Measurements from ENCODE around the gene MCUR1. TPM values are rescaled to one million over a fixed set of nuclear protein-coding genes. Genes with fewer than 3 reads are reported as not detected.

The MCUR1 gene
- total and polyA plus RNA-seq, 2 of the 13 experiments (the other 11 are each of a cell fraction or from before 2014, with no cell fraction given), result 8.0 to 29.6 TPM

- in situ Hi-C loops (cut with HindIII; ENCODE audit: extremely low pct_ligation_motif_present, low pct_unique_long_range_greater_than_20kb), result no loop called here
- no peak overlapping the region for H2AFZ ChIP-seq (ENCODE audit: low read length)
- H3K27me3 ChIP-seq (ENCODE audit: control insufficient read depth in 1 of 2, insufficient read depth in 2 of 2, low read length in 2 of 2), result no peaks in the 10 kb centered on the region; a peak in 1 of 5 replicates
- TF ChIP-seq HHEX (CRISPR knock-in tag; IDR thresholded peaks at IDR 0.05), result no peak
- TF ChIP-seq MXI1 (IDR thresholded peaks at IDR 0.05; ENCODE audit: borderline replicate concordance, low read depth, low read length), result no peak
- TF ChIP-seq AGO1 (IDR thresholded peaks at IDR 0.05; ENCODE audit: low read depth, low read length, poor library complexity, severe bottlenecking), result no peak
- TF ChIP-seq ZSCAN29 (CRISPR knock-in tag; conservative IDR thresholded peaks at IDR 0.05), result no peak
- TF ChIP-seq HNF4A (CRISPR knock-in tag; IDR thresholded peaks at IDR 0.05), result no peak
- no peak for TF ChIP-seq MED1 (CRISPR knock-in tag; IDR thresholded peaks at IDR 0.05)
- BruUV-seq (replicated peaks), result no TSS peak
- ATAC-seq, result no peak
- H3K79me2 ChIP-seq (ENCODE audit: insufficient read depth, low read length), result no peaks in the 10 kb centered on the region
- ChIA-PET CTCF (ENCODE audit: low intra/inter-chr PET ratio, low total read pairs) (no interaction called here), POLR2A (no interaction called here)
- FAIRE-seq, result no peak
- no peak overlapping the region for H3K9ac ChIP-seq (ENCODE audit: insufficient read depth, low read depth, low read length)
- H4K20me1 ChIP-seq (ENCODE audit: insufficient read depth, low read length), result no peaks in the 10 kb centered on the region
- no peaks in the 10 kb centered on the region for H3K9me3 ChIP-seq (ENCODE audit: low read length)
- H3K36me3 ChIP-seq (replicated peaks in 1 of 2; ENCODE audit: control insufficient read depth in 1 of 2, insufficient read depth in 2 of 2, low read length in 2 of 2), result no peaks in the 10 kb centered on the region
- H3K27ac ChIP-seq (ENCODE audit: extremely low read length, insufficient read depth, low read length), result no peak overlapping the region
- H3K4me3 ChIP-seq (replicated peaks in 1 of 3; ENCODE audit: insufficient read depth in 1 of 3, low read depth in 2 of 3, low read length in 3 of 3), result no peak overlapping the region
- peaks cover 6% of the 10 kb centered on the region for H3K4me1 ChIP-seq (ENCODE audit: insufficient read depth, low read length)
- intact Hi-C loops (cut with micrococcal nuclease; ENCODE audit: unreplicated experiment), result no loop called here
- WGBS (ENCODE audit: low lambda C conversion rate), result 42% methylated on average over 5 of the region's 5 CpGs
- H3K4me2 ChIP-seq (ENCODE audit: low read depth, low read length), result no peak overlapping the region
- no peak for DNase-seq (ENCODE audit: low spot score)
Measured at GRCh38 chr6:13841936-13842335, 27.6 kb upstream of the MCUR1 start.

DNA sequence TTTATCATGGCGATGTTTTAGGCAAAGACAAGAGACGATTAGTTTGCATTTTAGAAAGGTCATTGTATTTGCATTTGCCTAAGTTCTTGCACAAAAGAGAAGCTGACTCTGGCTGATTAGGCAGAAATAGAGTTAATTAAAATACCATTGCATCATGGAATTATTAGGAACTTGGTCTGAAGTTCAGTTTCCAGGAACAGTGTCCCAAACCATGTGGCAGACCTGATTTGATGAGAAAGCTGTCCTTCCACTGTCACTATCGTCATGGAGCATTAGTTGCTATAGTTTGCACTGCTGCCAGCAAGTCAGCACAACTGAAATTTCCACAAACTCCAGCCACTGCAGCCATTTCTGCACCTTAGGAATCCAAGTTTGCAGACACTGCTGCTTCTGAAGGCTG, 24.3 kb upstream of the MCUR1 start:
- Histone ChIP-seq H3K27ac (ENCODE audit: extremely low read length, insufficient read depth, low read length) (no peak overlapping the region), H3K4me2 (ENCODE audit: low read depth, low read length) (no peak overlapping the region), H3K4me3 (replicated peaks in 1 of 3; ENCODE audit: insufficient read depth in 1 of 3, low read depth in 2 of 3, low read length in 3 of 3) (no peak overlapping the region), H2AFZ (ENCODE audit: low read length) (no peak overlapping the region), H3K4me1 (ENCODE audit: insufficient read depth, low read length) (no peaks in the 10 kb centered on the region), H3K27me3 (ENCODE audit: control insufficient read depth in 1 of 2, insufficient read depth in 2 of 2, low read length in 2 of 2) (no peaks in the 10 kb centered on the region), H3K9me3 (ENCODE audit: low read length) (no peaks in the 10 kb centered on the region), H4K20me1 (ENCODE audit: insufficient read depth, low read length) (no peaks in the 10 kb centered on the region), H3K79me2 (ENCODE audit: insufficient read depth, low read length) (no peaks in the 10 kb centered on the region), H3K36me3 (replicated peaks in 1 of 2; ENCODE audit: control insufficient read depth in 1 of 2, insufficient read depth in 2 of 2, low read length in 2 of 2) (no peaks in the 10 kb centered on the region), H3K9ac (ENCODE audit: insufficient read depth, low read depth, low read length) (no peak overlapping the region)
- POLR2A ChIA-PET, result no interaction called here
- FAIRE-seq (no peak), DNase-seq (ENCODE audit: low spot score) (no peak), ATAC-seq (no peak)
- intact Hi-C loops (cut with micrococcal nuclease; ENCODE audit: unreplicated experiment), result no loop called here
- CTCF ChIA-PET (ENCODE audit: low intra/inter-chr PET ratio, low total read pairs), result no interaction called here
- WGBS (ENCODE audit: low lambda C conversion rate), result 6% methylated on average over 3 of the region's 3 CpGs
- in situ Hi-C loops (cut with HindIII; ENCODE audit: extremely low pct_ligation_motif_present, low pct_unique_long_range_greater_than_20kb), result no loop called here
- BruUV-seq (replicated peaks), result no TSS peak
- TF ChIP-seq ZNF207 (IDR thresholded peaks at IDR 0.05; ENCODE audit: borderline replicate concordance) (no peak), HMGA1 (CRISPR knock-in tag; conservative IDR thresholded peaks at IDR 0.05) (no peak), FOXC1 (CRISPR knock-in tag; IDR thresholded peaks at IDR 0.05; ENCODE audit: borderline replicate concordance) (no peak), ZNF678 (CRISPR knock-in tag; IDR thresholded peaks at IDR 0.05) (no peak), ZNF263 (CRISPR knock-in tag; IDR thresholded peaks at IDR 0.05) (no peak), ZKSCAN8 (CRISPR knock-in tag; IDR thresholded peaks at IDR 0.05; ENCODE audit: borderline replicate concordance) (no peak), GMEB1 (CRISPR knock-in tag; IDR thresholded peaks at IDR 0.05; ENCODE audit: borderline replicate concordance) (no peak), MLLT10 (CRISPR knock-in tag; IDR thresholded peaks at IDR 0.05) (no peak)
- TF ChIP-seq, protein P1, sequence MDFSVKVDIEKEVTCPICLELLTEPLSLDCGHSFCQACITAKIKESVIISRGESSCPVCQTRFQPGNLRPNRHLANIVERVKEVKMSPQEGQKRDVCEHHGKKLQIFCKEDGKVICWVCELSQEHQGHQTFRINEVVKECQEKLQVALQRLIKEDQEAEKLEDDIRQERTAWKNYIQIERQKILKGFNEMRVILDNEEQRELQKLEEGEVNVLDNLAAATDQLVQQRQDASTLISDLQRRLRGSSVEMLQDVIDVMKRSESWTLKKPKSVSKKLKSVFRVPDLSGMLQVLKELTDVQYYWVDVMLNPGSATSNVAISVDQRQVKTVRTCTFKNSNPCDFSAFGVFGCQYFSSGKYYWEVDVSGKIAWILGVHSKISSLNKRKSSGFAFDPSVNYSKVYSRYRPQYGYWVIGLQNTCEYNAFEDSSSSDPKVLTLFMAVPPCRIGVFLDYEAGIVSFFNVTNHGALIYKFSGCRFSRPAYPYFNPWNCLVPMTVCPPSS (IDR thresholded peaks at IDR 0.05), result no peak
- TF ChIP-seq, protein P2, sequence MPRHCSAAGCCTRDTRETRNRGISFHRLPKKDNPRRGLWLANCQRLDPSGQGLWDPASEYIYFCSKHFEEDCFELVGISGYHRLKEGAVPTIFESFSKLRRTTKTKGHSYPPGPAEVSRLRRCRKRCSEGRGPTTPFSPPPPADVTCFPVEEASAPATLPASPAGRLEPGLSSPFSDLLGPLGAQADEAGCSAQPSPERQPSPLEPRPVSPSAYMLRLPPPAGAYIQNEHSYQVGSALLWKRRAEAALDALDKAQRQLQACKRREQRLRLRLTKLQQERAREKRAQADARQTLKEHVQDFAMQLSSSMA (CRISPR knock-in tag; IDR thresholded peaks at IDR 0.05), result no peak

Measured in HepG2 (cell line).